SK-N-MC (cell line): ENCODE data around the gene SLC4A9.

Source experiments
- EZH2 ChIP-seq: fragments of 200-600 bp; sonication (generic); IDR thresholded peaks from one replicate; pipeline ENCODE4 v1.6.1; 2017; ENCODE audit warnings: antibody characterized with exemption
- FOXP2 ChIP-seq: optimal IDR thresholded peaks from 2 replicates; pipeline ENCODE3; 2011; ENCODE audit warnings: mild to moderate bottlenecking, moderate library complexity; ENCODE audit not compliant: insufficient read depth; ENCODE audit errors: extremely low read length, control extremely low read depth
- POLR2AphosphoS5 ChIP-seq: IDR thresholded peaks from 2 replicates; pipeline ENCODE4 v1.6.1; 2012; ENCODE audit warnings: mild to moderate bottlenecking, low read depth, low read length, borderline replicate concordance

DNA sequence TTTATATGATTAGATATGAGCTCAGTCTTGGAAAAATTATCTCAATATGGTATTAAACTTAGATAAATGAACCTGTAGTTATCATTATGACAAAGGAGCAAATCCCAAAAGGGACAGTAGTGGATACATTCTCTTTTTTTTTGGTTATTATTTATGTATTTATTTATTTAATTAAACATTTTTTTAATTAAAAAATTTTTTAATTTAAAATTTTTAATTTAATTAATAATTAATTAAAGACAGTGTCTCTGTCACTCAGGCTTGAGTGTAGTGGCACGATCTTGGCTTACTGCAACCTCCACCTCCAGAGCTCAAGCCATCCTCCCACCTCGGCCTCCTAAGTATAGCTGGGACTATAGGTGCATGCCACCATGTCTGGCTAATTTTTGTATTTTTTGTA lies 57.2 kb downstream of the SLC4A9 start:
- TF ChIP-seq POLR2AphosphoS5 (no peak), EZH2 (no peak), FOXP2 (no peak)
